LNCAP (cell line): ENCODE results near the gene ERCC5.

Experiments
- TF ChIP-seq, protein P1 (sequence below): fragments of 450-650 bp; IDR thresholded peaks from 2 replicates; pipeline ENCODE4 v1.5.1; 2017; ENCODE audit warnings: mild to moderate bottlenecking

Gene ERCC5

DNA sequence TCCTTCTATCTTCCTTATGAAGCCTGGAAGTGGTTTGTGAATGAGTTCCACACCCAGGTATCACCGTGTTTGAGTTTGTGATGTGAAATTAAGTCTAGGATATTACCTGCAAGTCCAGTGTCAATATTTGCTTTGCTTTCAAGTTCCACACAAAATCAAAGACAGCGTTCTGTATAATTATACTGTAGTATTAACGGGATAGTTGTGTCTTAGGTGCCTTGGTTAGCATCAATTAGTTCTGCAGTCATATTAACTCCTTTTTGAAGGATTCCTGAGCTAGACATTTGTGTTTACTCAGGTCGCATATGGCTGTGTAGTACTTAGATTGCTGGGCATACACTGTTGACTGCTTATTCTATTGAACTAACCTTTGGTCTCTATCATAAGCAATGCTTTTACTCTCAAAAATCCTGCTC lies 54.4 kb downstream of the ERCC5 start:
- TF ChIP-seq, protein P1, sequence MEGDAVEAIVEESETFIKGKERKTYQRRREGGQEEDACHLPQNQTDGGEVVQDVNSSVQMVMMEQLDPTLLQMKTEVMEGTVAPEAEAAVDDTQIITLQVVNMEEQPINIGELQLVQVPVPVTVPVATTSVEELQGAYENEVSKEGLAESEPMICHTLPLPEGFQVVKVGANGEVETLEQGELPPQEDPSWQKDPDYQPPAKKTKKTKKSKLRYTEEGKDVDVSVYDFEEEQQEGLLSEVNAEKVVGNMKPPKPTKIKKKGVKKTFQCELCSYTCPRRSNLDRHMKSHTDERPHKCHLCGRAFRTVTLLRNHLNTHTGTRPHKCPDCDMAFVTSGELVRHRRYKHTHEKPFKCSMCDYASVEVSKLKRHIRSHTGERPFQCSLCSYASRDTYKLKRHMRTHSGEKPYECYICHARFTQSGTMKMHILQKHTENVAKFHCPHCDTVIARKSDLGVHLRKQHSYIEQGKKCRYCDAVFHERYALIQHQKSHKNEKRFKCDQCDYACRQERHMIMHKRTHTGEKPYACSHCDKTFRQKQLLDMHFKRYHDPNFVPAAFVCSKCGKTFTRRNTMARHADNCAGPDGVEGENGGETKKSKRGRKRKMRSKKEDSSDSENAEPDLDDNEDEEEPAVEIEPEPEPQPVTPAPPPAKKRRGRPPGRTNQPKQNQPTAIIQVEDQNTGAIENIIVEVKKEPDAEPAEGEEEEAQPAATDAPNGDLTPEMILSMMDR: no peak

DNA sequence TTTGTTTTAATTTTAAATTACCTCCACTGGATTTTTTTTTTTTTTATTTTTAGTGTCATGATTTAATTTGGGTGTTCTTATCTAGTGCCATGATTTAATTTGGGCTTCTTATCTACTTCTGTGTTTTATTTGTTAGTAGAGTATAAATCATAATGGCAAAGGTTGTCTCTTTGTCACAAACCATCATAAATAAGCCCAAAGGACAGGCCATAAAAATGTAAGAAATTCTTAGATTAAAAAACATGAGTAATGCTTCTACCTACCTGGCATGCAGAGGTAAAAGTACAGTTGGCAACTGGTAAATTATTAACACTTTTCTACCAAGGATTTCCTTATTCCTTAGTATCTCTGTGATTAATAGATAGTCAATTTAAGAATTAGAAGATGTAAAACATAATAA lies 55.2 kb downstream of the ERCC5 start:
- TF ChIP-seq, protein P1: no peak

GRCh38 chr13:102901615-102902305 lies 55.9 kb downstream of the ERCC5 start:
- TF ChIP-seq, protein P1: no peak

- TF ChIP-seq, protein P1: no peak
Observed at GRCh38 chr13:102902789-102903347, 57.0 kb downstream of the ERCC5 start.

GRCh38 chr13:102903659-102904407 lies 58.0 kb downstream of the ERCC5 start:
- TF ChIP-seq, protein P1: peak; percentile 62

- TF ChIP-seq, protein P1: no peak
Observed at GRCh38 chr13:102904408-102904862, 58.6 kb downstream of the ERCC5 start.

DNA sequence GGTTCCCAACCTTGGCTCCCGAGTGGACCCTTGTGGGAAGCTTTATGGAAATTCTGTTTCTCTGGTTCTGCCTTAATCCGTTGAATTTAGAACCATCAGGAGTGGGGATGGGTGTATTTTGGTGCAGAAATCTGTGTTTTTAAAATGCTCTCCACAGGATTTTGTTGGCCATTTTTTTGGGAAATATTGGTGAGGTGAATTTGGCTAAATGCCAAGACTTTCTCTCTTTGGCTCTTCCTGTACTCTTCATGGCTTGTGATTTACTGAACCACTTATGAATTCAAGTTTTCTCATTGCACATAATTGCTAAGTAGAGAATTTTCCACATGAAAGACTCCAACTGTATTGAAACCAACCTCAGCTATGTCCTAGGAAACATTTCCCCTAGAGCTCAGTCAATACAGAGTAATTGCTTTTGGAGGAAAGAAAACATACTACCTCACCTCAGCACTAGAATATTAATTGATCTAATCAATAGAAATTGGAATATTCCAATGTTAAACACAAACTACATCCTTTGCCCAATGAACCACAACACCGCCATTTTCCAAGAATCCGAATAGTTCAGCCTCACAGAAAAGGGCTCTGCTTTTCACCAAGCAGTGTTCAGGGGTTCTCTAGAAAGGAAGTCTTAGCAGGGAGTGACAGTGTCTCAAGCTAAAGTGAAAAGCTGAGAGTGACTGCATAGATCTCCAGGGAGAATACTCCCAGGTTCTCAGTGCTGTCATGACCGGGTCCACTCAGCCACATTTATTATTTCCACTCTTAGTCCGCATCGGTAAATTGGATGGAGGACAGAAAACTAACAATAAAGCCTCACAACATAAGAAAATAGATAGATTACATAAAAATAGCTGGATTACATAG lies 60.3 kb downstream of the ERCC5 start:
- TF ChIP-seq, protein P1: no peak
